COLO668 (cell line): ENCODE results near the gene SPSB1.

Source experiments
- DNase-seq: peaks from one replicate; lab custom pipeline; 2025; ENCODE audit not compliant: unreplicated experiment; lab: John Stamatoyannopoulos, UW

Gene SPSB1

GRCh38 chr1:9341301-9341845 lies 48.7 kb downstream of the SPSB1 start:
- DNase-seq, result no peak

- DNase-seq, result no peak
Observed at GRCh38 chr1:9343269-9343668, 50.6 kb downstream of the SPSB1 start.

- DNase-seq, result peak; percentile 26
Observed at GRCh38 chr1:9344426-9345200, 51.9 kb downstream of the SPSB1 start.

- no peak for DNase-seq
Observed at GRCh38 chr1:9345471-9345870, 52.8 kb downstream of the SPSB1 start.

GRCh38 chr1:9345922-9346321 lies 53.2 kb downstream of the SPSB1 start:
- no peak for DNase-seq

- DNase-seq, result peak; percentile 70
Observed at GRCh38 chr1:9346566-9346965, 53.9 kb downstream of the SPSB1 start.

- no peak for DNase-seq
Observed at GRCh38 chr1:9347095-9347850, 54.6 kb downstream of the SPSB1 start.

GRCh38 chr1:9349331-9349851 lies 56.7 kb downstream of the SPSB1 start:
- no peak for DNase-seq

GRCh38 chr1:9350013-9350908 lies 57.6 kb downstream of the SPSB1 start:
- no peak for DNase-seq

GRCh38 chr1:9350960-9351359 lies 58.3 kb downstream of the SPSB1 start:
- no peak for DNase-seq

GRCh38 chr1:9351654-9352271 lies 59.1 kb downstream of the SPSB1 start:
- DNase-seq, result no peak

- no peak for DNase-seq
Observed at GRCh38 chr1:9352377-9353134, 59.9 kb downstream of the SPSB1 start.

- DNase-seq, result no peak
Observed at GRCh38 chr1:9355503-9355902, 62.8 kb downstream of the SPSB1 start.

- DNase-seq, result no peak
Observed at GRCh38 chr1:9356021-9356420, 63.3 kb downstream of the SPSB1 start.

- no peak for DNase-seq
Observed at GRCh38 chr1:9356829-9357466, 64.3 kb downstream of the SPSB1 start.

- DNase-seq, result no peak
Observed at GRCh38 chr1:9357958-9358357, 65.3 kb downstream of the SPSB1 start.

GRCh38 chr1:9360371-9361064 lies 67.8 kb downstream of the SPSB1 start:
- no peak for DNase-seq

- no peak for DNase-seq
Observed at GRCh38 chr1:9361630-9362260, 69.1 kb downstream of the SPSB1 start.
